ENCODE results near the gene STX1A. TPM values are rescaled to one million over a fixed set of nuclear protein-coding genes. Genes with fewer than 3 reads are reported as not detected.
A peak's percentile ranks its signal among the peaks of the same experiment; 100 is the strongest.

Gene STX1A
- total RNA-seq, 1 donor from 2014 or later: 119 TPM

DNA sequence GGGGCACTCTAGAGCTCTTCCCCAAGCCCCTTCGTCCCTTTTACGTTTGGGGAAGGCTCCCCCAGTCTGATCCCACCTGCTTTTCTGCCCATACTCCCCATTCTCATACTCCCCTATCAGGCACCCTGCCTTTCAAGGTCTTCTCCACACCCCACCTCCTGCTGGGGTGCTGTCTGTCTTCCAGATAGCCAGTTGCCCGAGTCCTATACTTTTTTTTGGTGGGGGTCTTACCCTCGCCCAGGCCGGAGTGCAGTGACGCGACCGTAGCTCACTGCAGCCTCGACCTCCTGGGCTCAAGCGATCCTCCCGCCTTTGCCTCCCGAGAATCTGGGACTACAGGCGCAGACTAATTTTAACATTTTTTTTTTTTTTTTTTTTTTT is 19.9 kb upstream of the STX1A start:
- DNase-seq: no peak
- TF ChIP-seq, protein P1, sequence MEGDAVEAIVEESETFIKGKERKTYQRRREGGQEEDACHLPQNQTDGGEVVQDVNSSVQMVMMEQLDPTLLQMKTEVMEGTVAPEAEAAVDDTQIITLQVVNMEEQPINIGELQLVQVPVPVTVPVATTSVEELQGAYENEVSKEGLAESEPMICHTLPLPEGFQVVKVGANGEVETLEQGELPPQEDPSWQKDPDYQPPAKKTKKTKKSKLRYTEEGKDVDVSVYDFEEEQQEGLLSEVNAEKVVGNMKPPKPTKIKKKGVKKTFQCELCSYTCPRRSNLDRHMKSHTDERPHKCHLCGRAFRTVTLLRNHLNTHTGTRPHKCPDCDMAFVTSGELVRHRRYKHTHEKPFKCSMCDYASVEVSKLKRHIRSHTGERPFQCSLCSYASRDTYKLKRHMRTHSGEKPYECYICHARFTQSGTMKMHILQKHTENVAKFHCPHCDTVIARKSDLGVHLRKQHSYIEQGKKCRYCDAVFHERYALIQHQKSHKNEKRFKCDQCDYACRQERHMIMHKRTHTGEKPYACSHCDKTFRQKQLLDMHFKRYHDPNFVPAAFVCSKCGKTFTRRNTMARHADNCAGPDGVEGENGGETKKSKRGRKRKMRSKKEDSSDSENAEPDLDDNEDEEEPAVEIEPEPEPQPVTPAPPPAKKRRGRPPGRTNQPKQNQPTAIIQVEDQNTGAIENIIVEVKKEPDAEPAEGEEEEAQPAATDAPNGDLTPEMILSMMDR (IDR thresholded peaks at IDR 0.05; ENCODE audit: partially characterized antibody, unreplicated experiment): no peak
- Mint-ChIP-seq H3K9me3 (ENCODE audit: unreplicated experiment) (peaks cover 8% of the 10 kb centered on the region), H3K4me1 (ENCODE audit: low read depth, unreplicated experiment) (peaks cover 7% of the 10 kb centered on the region), H3K4me3 (ENCODE audit: unreplicated experiment) (peak overlapping the region; percentile 95), H3K36me3 (ENCODE audit: unreplicated experiment) (no peaks in the 10 kb centered on the region), H3K27me3 (ENCODE audit: unreplicated experiment) (peaks cover 10% of the 10 kb centered on the region), H3K27ac (ENCODE audit: unreplicated experiment) (peak overlapping the region; percentile 93)

DNA sequence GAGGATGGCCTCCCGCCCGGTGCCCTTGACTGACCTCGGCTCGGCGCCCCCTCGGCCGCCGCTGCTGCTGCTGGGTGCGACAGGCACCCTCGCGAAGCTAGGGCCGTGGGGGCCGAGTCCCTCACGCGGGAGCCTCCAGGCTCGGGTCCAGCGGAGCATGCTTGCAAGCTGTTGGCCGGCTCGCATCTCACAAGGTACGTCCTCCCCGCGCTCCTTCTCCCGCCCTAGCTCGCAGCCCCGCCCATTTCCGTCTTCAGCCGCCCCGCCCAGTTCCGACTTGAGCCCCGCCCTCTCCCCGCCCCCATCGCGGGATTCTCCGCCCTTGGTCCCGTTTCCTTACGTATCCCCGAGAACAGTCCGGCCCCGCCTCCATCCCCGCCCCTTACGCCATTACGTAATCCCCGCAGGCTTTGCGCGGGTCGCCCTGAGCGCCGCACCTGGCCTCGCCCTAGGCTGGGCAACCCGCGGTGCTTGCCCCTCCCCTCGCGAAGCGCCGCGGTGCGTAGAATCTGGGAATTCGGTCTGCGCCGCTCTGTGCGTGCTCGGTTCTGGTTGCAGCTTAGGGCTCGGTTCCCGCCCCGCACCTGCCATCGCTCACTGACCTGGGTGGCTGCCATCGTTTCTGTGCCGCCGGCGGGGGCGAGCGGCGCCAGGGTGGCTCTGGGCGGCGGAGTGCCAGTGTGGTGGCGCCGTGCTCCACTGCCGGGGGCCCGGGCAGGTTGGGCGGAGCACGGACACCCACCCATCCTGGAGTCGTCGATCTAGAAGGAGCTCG is 19.3 kb upstream of the STX1A start, which contains the start of gene ABHD11:
Gene ABHD11, minus strand, starts transcription at position 191 of the 775 bp plus-strand sequence. Its CDS starts 32 bp downstream, at position 159.
- peaks cover 7% of the 10 kb centered on the region for H3K4me1 Mint-ChIP-seq (ENCODE audit: low read depth, unreplicated experiment)
- peak within 1 kb of the TSS; percentile 93 for H3K27ac Mint-ChIP-seq (ENCODE audit: unreplicated experiment)
- no peaks in the 10 kb centered on the region for H3K36me3 Mint-ChIP-seq (ENCODE audit: unreplicated experiment)

DNA sequence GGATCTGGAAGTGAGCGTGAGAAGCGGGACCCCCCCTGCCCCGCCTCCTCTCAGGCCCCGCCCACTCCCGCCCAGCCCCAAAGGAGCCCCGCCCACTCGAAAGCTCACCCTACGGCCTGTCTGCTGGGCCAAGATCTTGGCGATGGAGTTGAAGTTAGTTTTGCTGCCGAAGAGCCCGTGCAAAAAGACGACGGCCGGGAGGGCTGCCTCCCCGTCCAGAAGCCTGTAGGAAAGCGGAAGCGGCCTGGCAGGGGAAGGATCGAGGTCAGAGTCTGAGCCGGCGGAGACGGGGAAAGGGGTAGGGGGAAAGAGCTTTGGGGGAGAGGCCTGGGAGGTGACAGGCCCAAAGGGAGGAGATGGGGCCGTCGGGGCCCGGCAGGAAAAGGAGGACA is 18.7 kb upstream of the STX1A start:
- Mint-ChIP-seq H3K36me3 (ENCODE audit: unreplicated experiment) (no peaks in the 10 kb centered on the region), H3K4me1 (ENCODE audit: low read depth, unreplicated experiment) (peaks cover 5% of the 10 kb centered on the region), H3K9me3 (ENCODE audit: unreplicated experiment) (peaks cover 5% of the 10 kb centered on the region), H3K4me3 (ENCODE audit: unreplicated experiment) (peak overlapping the region; percentile 90), H3K27me3 (ENCODE audit: unreplicated experiment) (peaks cover 7% of the 10 kb centered on the region), H3K27ac (ENCODE audit: unreplicated experiment) (no peak overlapping the region)
- TF ChIP-seq, protein P1 (IDR thresholded peaks at IDR 0.05; ENCODE audit: partially characterized antibody, unreplicated experiment): no peak
- DNase-seq: peak; percentile 53

More for the DNA sequence above, 19.3 kb upstream of the STX1A start, which contains the start of gene ABHD11:
- peaks cover 10% of the 10 kb centered on the region for H3K27me3 Mint-ChIP-seq (ENCODE audit: unreplicated experiment)
- TF ChIP-seq, protein P1 (IDR thresholded peaks at IDR 0.05; ENCODE audit: partially characterized antibody, unreplicated experiment): no peak
- peak; percentile 99 for DNase-seq
- peak within 1 kb of the TSS; percentile 95 for H3K4me3 Mint-ChIP-seq (ENCODE audit: unreplicated experiment)
- peaks cover 5% of the 10 kb centered on the region for H3K9me3 Mint-ChIP-seq (ENCODE audit: unreplicated experiment)

DNA sequence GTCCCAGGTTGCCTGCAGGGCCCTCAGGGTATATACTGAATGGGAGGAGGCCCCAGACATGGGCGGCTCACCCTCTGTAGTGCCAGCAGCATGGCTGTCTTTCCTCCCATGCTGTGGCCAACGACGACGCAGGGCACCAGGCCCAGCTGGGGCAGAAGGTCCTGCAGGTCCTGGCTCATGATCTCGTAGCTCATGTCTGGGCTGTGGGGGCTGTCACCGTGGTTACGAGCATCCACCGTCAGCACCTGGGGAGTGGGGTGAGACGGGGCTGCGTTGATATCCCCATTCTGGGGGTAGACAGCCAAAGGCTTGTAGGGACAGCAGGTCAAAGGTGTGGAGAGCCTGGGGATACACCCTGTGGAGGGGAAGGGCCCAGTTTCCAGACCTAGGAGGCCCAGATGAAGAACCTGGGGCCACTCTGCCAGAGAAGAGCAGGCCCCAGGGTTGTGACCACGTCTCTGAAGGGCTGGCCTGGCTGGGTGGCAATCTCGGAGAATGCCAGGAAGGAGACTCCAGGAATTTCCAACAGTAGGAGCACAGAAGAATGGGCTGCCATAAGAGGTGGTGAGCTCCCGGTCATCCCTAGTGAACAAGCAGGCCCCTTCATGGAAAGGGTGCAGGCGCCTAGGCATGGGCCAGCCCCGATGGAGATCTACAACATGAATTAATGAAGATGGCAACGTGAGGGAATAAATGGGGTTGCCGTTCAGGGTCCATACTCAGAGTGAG is 18.2 kb upstream of the STX1A start:
- H3K4me1 Mint-ChIP-seq (ENCODE audit: low read depth, unreplicated experiment): peaks cover 4% of the 10 kb centered on the region
- no peak for DNase-seq
- H3K9me3 Mint-ChIP-seq (ENCODE audit: unreplicated experiment): peaks cover 5% of the 10 kb centered on the region
- no peaks in the 10 kb centered on the region for H3K36me3 Mint-ChIP-seq (ENCODE audit: unreplicated experiment)
- H3K4me3 Mint-ChIP-seq (ENCODE audit: unreplicated experiment): peak overlapping the region; percentile 90
- TF ChIP-seq, protein P1 (IDR thresholded peaks at IDR 0.05; ENCODE audit: partially characterized antibody, unreplicated experiment): no peak
- no peak overlapping the region for H3K27ac Mint-ChIP-seq (ENCODE audit: unreplicated experiment)
- H3K27me3 Mint-ChIP-seq (ENCODE audit: unreplicated experiment): peaks cover 6% of the 10 kb centered on the region
